NCI-H2171 treated with DMSO at 0.1 percent for 48 hours (cell line): ENCODE results near the gene ZBTB32.
"Not testable (repeated sequence)": the region's sequence is repeated elsewhere in the genome, so short reads cannot be mapped to it uniquely, and the experiment has no call there.

ENCODE experiments used
- DNase-seq: peaks from one replicate; lab custom pipeline; 2025; lab: John Stamatoyannopoulos, UW

ZBTB32 gene

GRCh38 chr19:35720648-35721047, 16.3 kb downstream of the ZBTB32 start:
- no peak for DNase-seq

GRCh38 chr19:35721374-35721773, 17.0 kb downstream of the ZBTB32 start:
- DNase-seq = no peak

GRCh38 chr19:35722461-35722860, 18.1 kb downstream of the ZBTB32 start:
- DNase-seq = no peak

GRCh38 chr19:35722897-35723296, 18.5 kb downstream of the ZBTB32 start:
- no peak for DNase-seq

- DNase-seq = no peak
These were observed 19.3 kb downstream of the ZBTB32 start for GRCh38 chr19:35723671-35724070.

- not testable (repeated sequence) for DNase-seq
These were observed 19.8 kb downstream of the ZBTB32 start for GRCh38 chr19:35724132-35724531.

GRCh38 chr19:35724560-35724959, 20.2 kb downstream of the ZBTB32 start:
- DNase-seq = no peak

GRCh38 chr19:35725216-35725861, 21.0 kb downstream of the ZBTB32 start:
- no peak for DNase-seq

- DNase-seq = no peak
These were observed 22.9 kb downstream of the ZBTB32 start for GRCh38 chr19:35727053-35727955.

GRCh38 chr19:35727956-35728706, 23.8 kb downstream of the ZBTB32 start:
- DNase-seq = no peak

- DNase-seq = no peak
These were observed 24.7 kb downstream of the ZBTB32 start for GRCh38 chr19:35729021-35729420.

- DNase-seq = no peak
These were observed 25.4 kb downstream of the ZBTB32 start for GRCh38 chr19:35729763-35730162.

- no peak for DNase-seq
These were observed 26.0 kb downstream of the ZBTB32 start for GRCh38 chr19:35730326-35730725.

GRCh38 chr19:35731353-35731752, 27.0 kb downstream of the ZBTB32 start:
- DNase-seq = no peak

GRCh38 chr19:35731779-35732405, 27.5 kb downstream of the ZBTB32 start:
- no peak for DNase-seq

GRCh38 chr19:35732540-35733179, 28.3 kb downstream of the ZBTB32 start:
- DNase-seq = no peak

- no peak for DNase-seq
These were observed 29.1 kb downstream of the ZBTB32 start for GRCh38 chr19:35733180-35734125.

GRCh38 chr19:35734273-35734672, 29.9 kb downstream of the ZBTB32 start:
- DNase-seq = no peak

- DNase-seq = no peak
These were observed 30.5 kb downstream of the ZBTB32 start for GRCh38 chr19:35734889-35735288.
